ENCODE data around the gene RNF149.

RNF149 gene

GRCh38 chr2:101294861-101295260 lies 13.6 kb downstream of the RNF149 start:
- DNase-seq (ENCODE audit: low spot score): no peak

GRCh38 chr2:101293544-101293943 lies 15.0 kb downstream of the RNF149 start:
- no peak for DNase-seq (ENCODE audit: low spot score)

DNA sequence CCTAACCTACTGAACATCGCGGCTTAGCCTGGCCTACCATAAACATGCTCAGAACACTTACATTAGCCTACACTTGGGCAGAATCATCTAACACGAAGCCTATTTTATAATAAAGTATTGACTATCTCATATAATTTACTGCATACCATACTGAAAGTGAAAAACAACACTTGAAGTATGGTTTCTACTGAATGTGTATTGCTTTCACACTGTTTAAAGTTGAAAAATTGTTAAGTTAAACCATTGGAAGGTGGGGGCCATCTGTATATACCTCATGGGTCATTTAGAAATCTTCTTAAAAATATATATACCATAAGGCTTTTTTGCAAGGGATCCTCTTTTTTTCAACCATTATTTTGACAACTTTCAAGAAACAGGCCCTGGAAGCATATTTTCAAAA lies 16.5 kb downstream of the RNF149 start:
- no peak for DNase-seq (ENCODE audit: low spot score)

DNA sequence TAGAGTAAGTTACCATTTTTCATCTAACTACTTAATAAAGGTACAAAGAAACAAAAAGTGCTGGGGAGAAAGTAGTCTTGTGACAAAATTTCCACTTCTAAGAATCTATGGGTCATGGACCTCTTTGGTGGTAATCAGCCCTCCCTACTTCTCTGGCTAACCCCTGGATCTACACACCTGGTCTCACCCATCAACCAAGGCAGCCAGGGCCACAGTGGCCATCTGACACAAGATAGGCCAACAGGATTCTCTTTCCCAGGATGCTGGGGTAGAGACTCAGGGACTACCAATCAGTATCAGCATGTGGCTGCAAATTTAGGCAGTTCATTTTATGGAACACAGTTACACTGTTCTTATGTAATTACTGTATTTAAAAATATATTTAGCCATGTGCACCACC lies 17.8 kb downstream of the RNF149 start:
- DNase-seq (ENCODE audit: low spot score): no peak

- no peak for DNase-seq (ENCODE audit: low spot score)
Measured at GRCh38 chr2:101287303-101287702, 21.2 kb downstream of the RNF149 start.

DNA sequence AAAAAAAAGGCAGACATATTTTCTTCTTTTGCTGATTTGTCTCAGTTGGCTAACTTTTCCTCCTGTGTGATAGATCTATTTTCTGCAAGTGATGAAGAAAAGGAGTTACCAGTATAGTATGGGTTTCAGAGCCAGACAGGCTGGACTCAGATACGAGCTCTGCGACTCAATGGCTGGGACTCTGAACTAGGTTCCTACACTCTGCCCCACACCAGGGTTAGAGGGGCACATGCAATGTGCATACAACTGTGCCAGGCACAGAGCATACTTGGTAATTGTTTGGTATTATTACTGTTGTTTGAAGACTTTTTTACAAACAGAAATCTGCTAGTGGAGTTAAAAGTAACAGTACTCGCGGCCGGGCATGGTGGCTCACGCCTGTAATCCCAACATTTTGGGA lies 21.8 kb downstream of the RNF149 start:
- no peak for DNase-seq (ENCODE audit: low spot score)

DNA sequence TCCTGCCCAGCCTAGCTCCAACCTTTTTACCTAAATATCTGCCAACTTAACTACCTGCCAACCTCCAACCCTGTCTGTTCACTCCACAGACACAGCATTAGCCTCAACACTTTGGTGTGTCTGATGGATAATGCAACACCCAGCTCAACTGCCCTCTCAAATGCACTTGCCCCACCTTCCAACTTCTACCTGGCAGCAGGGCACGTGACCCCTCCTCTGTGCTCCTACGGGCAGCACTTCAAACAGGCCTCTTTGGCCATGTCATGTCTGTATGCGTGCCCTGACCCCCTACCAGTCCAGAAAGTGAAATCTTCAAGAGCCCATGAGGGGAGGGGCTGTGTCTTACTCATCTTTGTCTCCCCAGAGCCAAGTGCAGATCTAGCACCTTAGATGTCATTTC lies 25.5 kb downstream of the RNF149 start:
- DNase-seq (ENCODE audit: low spot score): no peak

DNA sequence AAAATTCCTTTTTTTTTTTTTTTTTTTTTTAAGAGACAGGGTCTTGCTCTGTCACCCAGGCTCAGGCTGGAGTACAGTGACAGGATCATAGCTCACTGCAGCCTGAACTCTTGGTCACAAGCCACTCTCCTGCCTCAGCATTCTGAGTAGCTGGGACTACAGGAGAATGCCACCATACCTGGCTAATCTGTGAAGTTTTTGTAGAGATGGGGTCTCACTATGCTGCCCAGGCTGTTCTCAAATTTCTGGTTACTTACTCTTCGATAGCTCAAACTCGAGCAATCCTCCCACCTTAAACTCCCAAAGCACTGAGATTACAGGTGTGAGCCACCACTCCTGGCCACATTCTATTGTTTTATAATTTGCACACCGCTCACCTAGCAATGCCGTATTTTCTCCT lies 27.0 kb downstream of the RNF149 start:
- DNase-seq (ENCODE audit: low spot score): no peak

DNA sequence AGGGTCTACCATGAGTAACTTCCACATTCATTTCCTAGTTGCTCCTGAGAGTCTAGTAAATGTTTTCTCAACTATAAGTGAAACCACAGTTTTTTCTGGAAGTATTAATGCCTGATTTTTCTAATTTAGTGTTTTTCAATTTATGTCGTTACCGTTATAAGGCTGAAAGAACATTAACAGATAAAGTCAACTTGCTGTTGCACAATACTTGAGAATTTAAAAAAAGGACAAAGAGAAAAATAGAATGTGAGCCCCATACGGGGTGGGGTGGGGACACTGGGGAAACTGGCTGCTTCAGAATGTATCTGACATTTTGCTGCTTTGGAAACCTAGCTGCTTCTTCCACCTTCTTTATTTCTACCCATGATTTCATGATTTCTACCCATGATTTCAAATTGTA lies 29.6 kb downstream of the RNF149 start:
- DNase-seq (ENCODE audit: low spot score): no peak

- DNase-seq (ENCODE audit: low spot score): no peak
Measured at GRCh38 chr2:101277111-101277510, 31.4 kb downstream of the RNF149 start.

DNA sequence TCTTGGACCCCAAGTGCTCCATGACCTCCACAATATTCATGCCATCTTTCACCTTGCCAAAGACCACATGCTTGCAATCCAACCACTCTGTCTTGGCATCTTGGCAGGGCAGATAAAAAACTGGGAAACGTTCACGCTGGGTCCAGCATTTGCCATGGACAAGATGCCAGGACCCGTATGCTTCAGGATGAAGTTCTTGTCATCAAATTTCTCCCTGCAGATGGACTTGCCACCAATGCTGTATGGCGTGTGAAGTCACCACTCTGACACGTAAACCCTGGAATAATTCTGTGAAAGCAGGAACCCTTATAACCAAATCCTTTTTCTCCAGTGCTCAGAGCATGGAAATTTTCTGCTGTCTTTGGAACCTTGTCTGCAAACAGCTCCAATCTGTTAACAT lies 34.4 kb downstream of the RNF149 start:
- DNase-seq (ENCODE audit: low spot score): no peak

- no peak for DNase-seq (ENCODE audit: low spot score)
Measured at GRCh38 chr2:101273056-101273455, 35.4 kb downstream of the RNF149 start.

GRCh38 chr2:101272045-101272784 lies 36.3 kb downstream of the RNF149 start:
- DNase-seq (ENCODE audit: low spot score): no peak

DNA sequence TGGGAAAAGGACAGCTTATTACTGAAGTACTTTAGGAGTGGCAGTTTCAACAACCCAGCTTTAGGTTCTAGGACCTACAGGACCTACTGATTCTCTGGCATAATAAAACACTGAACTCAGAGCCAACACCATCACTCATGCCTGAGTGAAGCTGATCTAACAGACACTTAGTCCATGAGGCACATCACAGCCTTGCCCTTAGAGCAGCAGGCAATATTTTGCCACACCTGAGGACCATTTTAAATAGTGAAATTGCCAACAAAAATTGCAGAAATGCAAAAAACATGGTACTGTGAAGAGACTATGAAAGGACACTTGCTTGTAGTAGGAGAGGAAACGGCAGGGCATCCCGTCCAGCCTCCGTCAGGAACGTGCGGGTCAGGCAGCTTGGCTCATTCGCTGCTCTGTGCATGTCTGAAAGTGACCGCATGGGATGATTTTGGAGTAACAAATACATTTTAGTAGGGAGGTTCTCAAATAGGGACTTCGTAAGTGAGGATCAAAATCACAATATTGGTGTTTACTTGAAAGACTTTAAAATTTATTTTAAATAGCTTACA lies 37.7 kb downstream of the RNF149 start:
- no peak for DNase-seq (ENCODE audit: low spot score)

DNA sequence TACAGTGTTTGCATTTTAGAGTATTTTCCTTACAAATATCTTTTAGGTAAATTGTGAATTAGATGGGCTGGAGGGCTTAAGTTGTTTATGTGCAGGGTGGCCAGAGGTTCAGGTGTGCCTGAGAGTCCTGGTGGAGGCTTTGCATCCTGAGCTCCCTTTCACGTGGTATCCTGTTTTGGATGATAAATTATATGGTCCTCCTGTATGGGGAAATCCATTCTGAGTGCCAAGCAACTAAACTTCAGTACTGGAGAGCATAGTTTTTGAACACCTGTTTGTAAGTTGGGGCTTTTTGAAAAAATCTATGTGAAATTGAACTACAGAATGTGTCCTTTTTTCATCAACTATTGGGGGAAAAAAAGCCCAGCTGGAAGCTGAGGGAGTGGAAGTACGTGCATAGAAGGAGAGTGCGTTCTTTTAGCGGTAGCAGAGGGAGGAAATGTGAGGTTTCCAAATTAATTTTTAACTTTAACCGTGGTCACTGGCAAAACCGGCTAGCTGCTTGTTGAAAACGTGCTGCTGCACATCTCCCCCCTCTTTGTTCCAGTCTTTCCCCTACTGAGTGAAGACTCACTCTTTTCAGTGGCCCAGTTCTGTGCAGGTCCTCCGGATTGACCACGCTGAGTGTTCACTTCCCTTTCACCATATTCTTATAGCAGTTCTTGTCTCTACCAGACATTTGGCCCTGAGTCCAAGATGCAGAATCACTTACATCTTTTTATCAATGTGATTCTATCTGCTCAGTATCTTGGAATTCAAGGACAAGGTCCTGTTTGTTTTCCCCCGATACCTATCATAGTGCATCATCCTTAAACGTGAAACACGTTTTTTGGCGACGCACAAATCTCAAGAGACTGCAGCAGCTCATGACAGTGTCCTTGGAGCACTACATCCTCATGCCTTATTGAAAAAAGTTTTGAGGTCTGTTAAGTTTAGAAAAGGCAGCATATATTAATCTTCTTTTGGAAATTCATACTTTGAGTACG lies 40.5 kb downstream of the RNF149 start:
- no peak for DNase-seq (ENCODE audit: low spot score)

- DNase-seq (ENCODE audit: low spot score): no peak
Measured at GRCh38 chr2:101265893-101266499, 42.5 kb downstream of the RNF149 start.

GRCh38 chr2:101264360-101264939 lies 44.1 kb downstream of the RNF149 start:
- DNase-seq (ENCODE audit: low spot score): no peak

GRCh38 chr2:101263377-101263800 lies 45.1 kb downstream of the RNF149 start:
- no peak for DNase-seq (ENCODE audit: low spot score)

GRCh38 chr2:101262142-101262541 lies 46.4 kb downstream of the RNF149 start:
- no peak for DNase-seq (ENCODE audit: low spot score)

DNA sequence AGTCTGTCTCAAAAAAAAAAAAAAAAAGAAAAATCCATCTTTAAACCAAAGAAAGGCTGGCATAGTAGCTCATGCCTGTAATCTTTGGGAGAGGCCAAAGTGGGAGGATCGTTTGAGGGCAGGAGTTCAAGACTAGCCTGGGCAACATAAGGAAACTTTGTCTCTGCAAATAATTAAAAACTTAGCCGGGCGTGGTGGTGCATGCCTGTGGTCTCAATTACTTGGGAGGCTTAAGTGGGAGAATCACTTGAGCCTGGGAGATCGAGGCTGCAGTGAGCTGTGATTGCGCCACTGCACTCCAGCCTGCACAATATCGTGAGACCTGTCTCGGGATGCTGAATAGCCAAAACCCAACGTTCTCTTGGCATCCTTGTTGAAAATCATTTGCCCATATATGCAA lies 49.7 kb downstream of the RNF149 start:
- no peak for DNase-seq (ENCODE audit: low spot score)

GRCh38 chr2:101256316-101256715 lies 52.2 kb downstream of the RNF149 start:
- no peak for DNase-seq (ENCODE audit: low spot score)

GRCh38 chr2:101255501-101255900 lies 53.0 kb downstream of the RNF149 start:
- DNase-seq (ENCODE audit: low spot score): no peak
